Neural progenitor cell (in vitro differentiated cells): ENCODE measurements around the gene SLC27A1.

Experiments
- EZH2 ChIP-seq: fragments of 200-600 bp; sonication (generic); IDR thresholded peaks from 2 replicates; pipeline ENCODE4 v1.6.1; 2017; ENCODE audit warnings: antibody characterized with exemption, mild to moderate bottlenecking, moderate library complexity
- EZH2phosphoT487 ChIP-seq: fragments of 200-600 bp; sonication (generic); IDR thresholded peaks from 2 replicates; pipeline ENCODE4 v1.6.1; 2017; ENCODE audit warnings: antibody characterized with exemption
- TF ChIP-seq, protein P1 (sequence below): fragments of 200-600 bp; sonication (generic); IDR thresholded peaks from 2 replicates; pipeline ENCODE4 v1.5.1; 2017; ENCODE audit warnings: antibody characterized with exemption, mild to moderate bottlenecking

- TF ChIP-seq, protein P1, sequence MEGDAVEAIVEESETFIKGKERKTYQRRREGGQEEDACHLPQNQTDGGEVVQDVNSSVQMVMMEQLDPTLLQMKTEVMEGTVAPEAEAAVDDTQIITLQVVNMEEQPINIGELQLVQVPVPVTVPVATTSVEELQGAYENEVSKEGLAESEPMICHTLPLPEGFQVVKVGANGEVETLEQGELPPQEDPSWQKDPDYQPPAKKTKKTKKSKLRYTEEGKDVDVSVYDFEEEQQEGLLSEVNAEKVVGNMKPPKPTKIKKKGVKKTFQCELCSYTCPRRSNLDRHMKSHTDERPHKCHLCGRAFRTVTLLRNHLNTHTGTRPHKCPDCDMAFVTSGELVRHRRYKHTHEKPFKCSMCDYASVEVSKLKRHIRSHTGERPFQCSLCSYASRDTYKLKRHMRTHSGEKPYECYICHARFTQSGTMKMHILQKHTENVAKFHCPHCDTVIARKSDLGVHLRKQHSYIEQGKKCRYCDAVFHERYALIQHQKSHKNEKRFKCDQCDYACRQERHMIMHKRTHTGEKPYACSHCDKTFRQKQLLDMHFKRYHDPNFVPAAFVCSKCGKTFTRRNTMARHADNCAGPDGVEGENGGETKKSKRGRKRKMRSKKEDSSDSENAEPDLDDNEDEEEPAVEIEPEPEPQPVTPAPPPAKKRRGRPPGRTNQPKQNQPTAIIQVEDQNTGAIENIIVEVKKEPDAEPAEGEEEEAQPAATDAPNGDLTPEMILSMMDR: no peak
- TF ChIP-seq EZH2phosphoT487: no peak
- no peak for TF ChIP-seq EZH2
These were observed 34.1 kb downstream of the SLC27A1 start for GRCh38 chr19:17504456-17504855.
